GM23248 (cell line): Measurements from ENCODE around the gene RAB31.

Experiments used
- EZH2 ChIP-seq: fragments of 200-600 bp; sonication (generic); IDR thresholded peaks from 2 replicates; pipeline ENCODE4 v1.6.1; 2018; ENCODE audit warnings: antibody characterized with exemption, mild to moderate bottlenecking; ENCODE audit not compliant: insufficient read depth, poor library complexity, severe bottlenecking
- EZH2phosphoT487 ChIP-seq: fragments of 200-600 bp; sonication (generic); IDR thresholded peaks from 2 replicates; pipeline ENCODE4 v1.6.1; 2018; ENCODE audit warnings: antibody characterized with exemption, moderate library complexity, mild to moderate bottlenecking, low read depth; ENCODE audit not compliant: insufficient read depth

GRCh38 chr18:9749611-9750010 lies 41.5 kb downstream of the RAB31 start:
- TF ChIP-seq EZH2phosphoT487 (no peak), EZH2 (no peak)
